HUDEP-2 (cell line): ENCODE measurements around the gene OXER1.

Experiments
- DNase-seq, 76 experiments: peaks; one replicate each; lab custom pipeline; 2025; ENCODE audit not compliant: unreplicated experiment in 76 of 76; lab: John Stamatoyannopoulos, UW

Gene OXER1

GRCh38 chr2:42770288-42771131, 6.6 kb upstream of the OXER1 start:
- peak in 8 of 76 experiments; percentile 2 to 26 (median 8) for DNase-seq

- DNase-seq: no peak
Observed at GRCh38 chr2:42769583-42770287, 5.8 kb upstream of the OXER1 start.

- no peak for DNase-seq
Observed at GRCh38 chr2:42768706-42769256, 4.8 kb upstream of the OXER1 start.

GRCh38 chr2:42767899-42768705, 4.2 kb upstream of the OXER1 start:
- DNase-seq: no peak

- no peak for DNase-seq
Observed at GRCh38 chr2:42767080-42767898, 3.4 kb upstream of the OXER1 start.

GRCh38 chr2:42765686-42766085, 1.8 kb upstream of the OXER1 start:
- DNase-seq: no peak

GRCh38 chr2:42764901-42765300, 966 bp upstream of the OXER1 start:
- DNase-seq: no peak

- no peak for DNase-seq
Observed at GRCh38 chr2:42762823-42763804, 821 bp downstream of the OXER1 start.

- DNase-seq: no peak
Observed at GRCh38 chr2:42762155-42762554, 1.8 kb downstream of the OXER1 start.

GRCh38 chr2:42761554-42761953, 2.4 kb downstream of the OXER1 start:
- no peak for DNase-seq

- no peak for DNase-seq
Observed at GRCh38 chr2:42758751-42759150, 5.2 kb downstream of the OXER1 start.

- DNase-seq: no peak
Observed at GRCh38 chr2:42757981-42758740, 5.8 kb downstream of the OXER1 start.

- no peak for DNase-seq
Observed at GRCh38 chr2:42756966-42757513, 6.9 kb downstream of the OXER1 start.

- no peak for DNase-seq
Observed at GRCh38 chr2:42756150-42756775, 7.7 kb downstream of the OXER1 start.

GRCh38 chr2:42755191-42755880, 8.6 kb downstream of the OXER1 start:
- DNase-seq: no peak

- DNase-seq: no peak
Observed at GRCh38 chr2:42754776-42755140, 9.2 kb downstream of the OXER1 start.
